Measurements from ENCODE around the gene PDE1A. TPM values are rescaled to one million over a fixed set of nuclear protein-coding genes. Genes with fewer than 3 reads are reported as not detected.

The PDE1A gene
- total and polyA plus RNA-seq, 10 of the 15 experiments (the other 5 are each of a cell fraction or from before 2014, with no cell fraction given) = 1.1 TPM; not detected in 9

- TF ChIP-seq USF2 (IDR thresholded peaks at IDR 0.05; ENCODE audit: borderline replicate concordance, low read depth, low read length) (no peak), SMAD1 (IDR thresholded peaks at IDR 0.05; ENCODE audit: low read depth, partially characterized antibody) (no peak), SREBF1 (IDR thresholded peaks at IDR 0.05; ENCODE audit: low read length) (no peak), PAX8 (IDR thresholded peaks at IDR 0.05) (no peak)
These were observed 61.0 kb downstream of the PDE1A start (continued) for GRCh38 chr2:182365855-182366254.

GRCh38 chr2:182361477-182361876 lies 65.4 kb downstream of the PDE1A start:
- Histone ChIP-seq H3K27me3 (replicated peaks in 1 of 2; ENCODE audit: control insufficient read depth in 2 of 2, insufficient read depth in 2 of 2, low read length in 1 of 2) (no peaks in the 10 kb centered on the region), H3K9ac (ENCODE audit: control insufficient read depth, insufficient read depth, low read length) (no peak overlapping the region), H3K27ac (ENCODE audit: control insufficient read depth, insufficient read depth) (no peak overlapping the region), H3K4me3 (no peak overlapping the region), H3K4me2 (ENCODE audit: control insufficient read depth, insufficient read depth) (no peak overlapping the region), H2AFZ (ENCODE audit: control insufficient read depth, low read depth, low read length) (no peak overlapping the region), H3K9me3 (replicated peaks; ENCODE audit: control insufficient read depth, insufficient read depth, low read length) (no peaks in the 10 kb centered on the region), H3K79me2 (ENCODE audit: control insufficient read depth, insufficient read depth, low read length) (no peaks in the 10 kb centered on the region), H3K36me3 (ENCODE audit: control insufficient read depth in 2 of 2, insufficient read depth in 2 of 2, low read length in 1 of 2) (no peaks in the 10 kb centered on the region), H3K4me1 (ENCODE audit: control insufficient read depth, insufficient read depth, low read length) (no peaks in the 10 kb centered on the region), H4K20me1 (ENCODE audit: control insufficient read depth, insufficient read depth) (no peaks in the 10 kb centered on the region)
- SMC1A ChIA-PET (ENCODE audit: uncharacterized antibody, unreplicated experiment) = no interaction called here
- CTCF ChIA-PET = no interaction called here
- RAD21 ChIA-PET (ENCODE audit: unreplicated experiment) = no interaction called here
- intact Hi-C loops (cut with micrococcal nuclease; ENCODE audit: unreplicated experiment) (no loop called here), in situ Hi-C loops (cut with MboI) (no loop called here)
- FAIRE-seq (no peak), DNase-seq (ENCODE audit: low read depth, low spot score) (no peak), ATAC-seq (no peak)
- TF ChIP-seq ZSCAN29 (IDR thresholded peaks at IDR 0.05) (no peak), ZNF207 (IDR thresholded peaks at IDR 0.05; ENCODE audit: borderline replicate concordance) (no peak), HSF1 (IDR thresholded peaks at IDR 0.05; ENCODE audit: low read depth, low read length) (no peak), ZNF592 (IDR thresholded peaks at IDR 0.05) (no peak), SREBF1 (IDR thresholded peaks at IDR 0.05; ENCODE audit: low read length) (no peak), MTA2 (IDR thresholded peaks at IDR 0.05; ENCODE audit: low read depth) (no peak), CBX5 (IDR thresholded peaks at IDR 0.05; ENCODE audit: low read depth) (no peak), RAD51 (IDR thresholded peaks at IDR 0.05) (no peak)
- WGBS (ENCODE audit: insufficient coverage, insufficient replicate concordance, low lambda C conversion rate, missing lambda C conversion rate) = 0% methylated on average over 1 of the region's 1 CpG
- POLR2A ChIA-PET = no interaction called here
- BruUV-seq (replicated peaks) = no TSS peak

All from GM12878 (cell line).